ENCODE data around the gene LPO. TPM values are rescaled to one million over a fixed set of nuclear protein-coding genes. Genes with fewer than 3 reads are reported as not detected.

The LPO gene
- total RNA-seq: not detected in 2 replicates

GRCh38 chr17:58238147-58238634, at the start of gene LPO:
Gene LPO (plus strand): TSS chr17:58238584. CDS start chr17:58242980, 4,396 bp downstream.

GRCh38 chr17:58192612-58193011, 45.8 kb upstream of the LPO start, which contains the start of gene EPX:
Gene EPX (plus strand): TSS chr17:58192726. CDS start chr17:58192847, 121 bp downstream.

GRCh38 chr17:58219007-58219788, 19.2 kb upstream of the LPO start, which contains the start of gene MKS1:
Gene MKS1 (minus strand): TSS chr17:58219255. CDS start chr17:58219230, 25 bp downstream.

GRCh38 chr17:58280480-58281217, 42.3 kb downstream of the LPO start, which contains the start of gene MPO:
Gene MPO (minus strand): TSS chr17:58280935. CDS start chr17:58280758, 177 bp downstream.

Other genes starting within 250 kb of the LPO start
- gene SRSF1, start 231.3 kb upstream of the LPO start, total RNA-seq: 267 and 354 TPM in 2 replicates
- 6.9 and 8.2 TPM in 2 replicates for gene DYNLL2, start 155.2 kb upstream of the LPO start, total RNA-seq
- not detected in 2 replicates for gene OR4D1, start 90.2 kb upstream of the LPO start, total RNA-seq
- gene OR4D2, start 71.6 kb upstream of the LPO start, total RNA-seq: not detected in 2 replicates
- not detected in 2 replicates for gene EPX, start 45.9 kb upstream of the LPO start, total RNA-seq
- 12.1 and 12.7 TPM in 2 replicates for gene MKS1, start 19.3 kb upstream of the LPO start, total RNA-seq
- 0.10 TPM in 1 of 2 replicates, not detected in the other for gene MPO, start 42.4 kb downstream of the LPO start, total RNA-seq
- gene TSPOAP1, start 90.2 kb downstream of the LPO start, total RNA-seq: not detected in 2 replicates
- gene SUPT4H1, start 113.6 kb downstream of the LPO start, total RNA-seq: 44.8 and 55.5 TPM in 2 replicates
- not detected in 2 replicates for gene RNF43, start 178.9 kb downstream of the LPO start, total RNA-seq
- gene HSF5, start 249.8 kb downstream of the LPO start, total RNA-seq: under 0.01 and 0.19 TPM in 2 replicates

Data from vein endothelial cell (primary cell).